Stimulated activated CD4-positive, alpha-beta T cell treated with anti-CD3 and anti-CD28 coated beads, Interleukin-4, amount 100 ng/mL, for 4 hours (primary cell): ENCODE data around the gene PRIMA1.

Source experiments
- DNase-seq, 2 experiments: peaks; one replicate each; pipeline ENCODE4 v3.0.0-alpha.2; 2020

PRIMA1 gene

DNA sequence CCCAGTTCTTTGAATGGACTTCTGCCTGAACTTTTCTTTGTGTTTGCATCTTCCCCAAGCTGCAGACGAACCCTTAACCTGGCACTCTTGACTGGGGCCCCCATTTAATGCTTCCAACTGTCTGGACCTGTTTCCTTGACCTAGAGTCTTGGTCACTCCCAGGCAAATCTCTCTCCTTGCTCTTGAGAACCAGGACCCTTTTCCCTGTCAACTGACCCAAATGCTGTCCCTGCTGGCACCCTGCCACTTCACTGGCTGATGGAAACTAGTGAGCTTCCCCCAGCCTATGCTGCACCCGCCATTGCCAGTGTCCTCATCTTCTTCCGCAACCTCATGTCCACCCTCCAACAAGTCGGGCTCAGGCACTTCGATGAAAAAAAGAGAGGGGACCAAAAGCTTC is 79.5 kb downstream of the PRIMA1 start:
- no peak for DNase-seq

DNA sequence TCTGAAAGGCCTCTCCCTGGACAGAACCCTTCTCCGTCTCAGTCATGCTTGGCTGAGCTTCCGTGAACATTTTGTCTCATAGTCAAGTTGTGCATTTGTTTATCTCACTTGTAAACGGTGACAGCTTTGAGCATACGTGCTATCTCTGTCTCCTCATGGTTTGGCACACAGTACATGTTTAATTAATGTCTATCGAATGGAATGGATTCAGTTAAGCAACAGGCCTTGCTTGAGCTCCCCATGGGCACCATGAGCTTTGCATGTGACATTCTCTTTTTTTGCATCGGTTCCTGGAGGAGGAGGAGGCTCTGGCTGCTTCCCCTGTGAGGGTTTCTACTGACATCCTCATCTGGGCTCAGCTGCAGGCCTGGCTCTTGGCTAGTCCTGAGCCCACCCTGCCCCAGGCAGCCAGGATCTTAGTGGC is 80.0 kb downstream of the PRIMA1 start:
- DNase-seq = no peak

DNA sequence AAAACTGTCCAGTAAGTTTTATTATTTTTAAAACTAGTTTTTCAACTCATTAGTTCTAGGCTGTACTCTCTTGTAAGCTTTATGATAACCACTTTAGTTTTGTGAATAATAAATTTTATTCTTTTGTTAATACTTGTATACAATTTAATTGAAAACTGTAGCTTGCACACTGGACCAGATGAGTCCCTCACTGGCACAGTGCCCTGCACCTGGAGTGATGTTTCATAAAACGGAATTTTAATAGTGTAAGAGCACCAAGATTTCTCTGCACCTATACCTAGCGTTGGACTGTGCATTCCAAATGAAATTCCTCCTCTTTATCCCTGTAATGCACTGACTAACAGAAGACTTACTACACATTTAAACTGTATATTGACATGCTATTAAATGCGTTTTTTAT is 80.8 kb downstream of the PRIMA1 start:
- no peak for DNase-seq

- no peak for DNase-seq
Measured at GRCh38 chr14:93706360-93706955, 81.8 kb downstream of the PRIMA1 start.

GRCh38 chr14:93705513-93706156 is 82.7 kb downstream of the PRIMA1 start:
- no peak for DNase-seq

DNA sequence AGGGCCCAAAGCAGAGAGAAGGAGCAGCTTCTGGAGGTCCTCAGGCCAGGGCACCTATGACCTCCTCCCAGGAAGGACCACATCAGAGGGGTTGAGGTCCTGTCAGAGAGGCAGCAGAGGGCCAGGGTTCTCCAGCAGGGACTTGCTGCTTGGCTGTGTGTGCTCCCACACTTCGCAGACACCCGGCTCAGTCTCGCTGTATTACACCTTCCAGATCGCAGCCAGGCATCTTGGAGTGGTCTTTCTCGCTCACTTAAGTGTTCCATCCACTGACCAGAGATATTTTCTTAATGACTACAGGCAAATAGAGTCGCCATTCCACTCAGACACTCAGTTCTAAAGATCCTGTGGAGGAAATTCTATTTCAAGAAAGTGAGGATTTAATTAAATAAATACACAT is 84.3 kb downstream of the PRIMA1 start:
- no peak for DNase-seq

GRCh38 chr14:93702946-93703345 is 85.3 kb downstream of the PRIMA1 start:
- no peak for DNase-seq

GRCh38 chr14:93701562-93701961 is 86.7 kb downstream of the PRIMA1 start:
- DNase-seq = no peak

DNA sequence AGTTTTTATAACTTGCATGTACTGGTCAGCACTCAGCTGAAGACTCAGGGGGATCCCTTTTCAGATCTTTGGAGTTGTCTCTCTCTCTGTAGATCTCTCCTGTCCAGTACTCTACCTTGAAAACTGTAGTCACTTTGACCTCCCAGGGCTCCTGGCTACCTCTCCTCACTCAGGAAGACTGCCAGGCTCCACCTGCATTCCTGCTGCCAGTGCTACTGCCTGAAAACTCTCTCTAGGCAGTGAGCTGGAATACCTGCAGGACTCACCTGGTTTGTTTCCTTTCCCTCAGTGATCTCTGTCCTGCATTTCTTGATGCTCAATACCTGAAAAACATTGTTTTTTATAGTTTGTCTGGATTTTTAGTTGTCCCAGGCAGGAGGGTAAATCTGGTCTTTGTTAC is 87.4 kb downstream of the PRIMA1 start:
- DNase-seq = no peak

GRCh38 chr14:93693914-93694313 is 94.4 kb downstream of the PRIMA1 start:
- no peak for DNase-seq

DNA sequence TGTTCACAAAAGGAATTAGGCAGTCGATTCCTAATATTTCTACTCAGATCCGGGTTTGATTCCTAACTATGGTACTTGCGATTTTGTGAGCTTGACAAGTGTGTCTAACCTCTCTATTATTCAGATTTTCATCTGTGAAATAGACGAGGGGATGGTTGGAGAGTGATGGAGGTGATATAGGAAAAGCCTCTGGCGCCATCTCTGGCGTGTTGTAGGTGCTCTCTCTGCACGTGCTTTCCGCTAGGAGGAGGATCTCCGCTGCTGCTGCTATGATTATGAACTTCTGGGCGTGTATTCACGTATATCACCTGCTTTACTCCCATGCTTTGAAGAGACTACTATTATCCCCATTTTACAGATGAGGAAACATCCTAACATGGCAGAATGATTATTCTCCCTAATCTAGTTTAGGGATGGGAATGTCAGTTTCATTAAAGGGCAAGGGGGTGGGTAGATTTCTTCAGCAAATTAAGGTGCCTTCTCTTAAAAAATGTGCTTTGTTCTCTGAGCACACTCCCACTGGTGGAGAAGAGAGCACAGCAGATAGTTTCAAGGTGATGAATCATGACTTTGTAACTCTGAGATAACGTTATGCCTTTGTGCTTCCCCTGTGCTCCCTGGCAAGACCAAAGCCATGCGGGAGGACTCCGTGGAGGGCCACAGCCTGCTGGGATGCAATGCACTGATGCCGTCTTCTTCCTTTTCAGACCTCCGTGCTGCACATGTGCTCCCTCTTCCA is 97.1 kb downstream of the PRIMA1 start:
- no peak for DNase-seq

DNA sequence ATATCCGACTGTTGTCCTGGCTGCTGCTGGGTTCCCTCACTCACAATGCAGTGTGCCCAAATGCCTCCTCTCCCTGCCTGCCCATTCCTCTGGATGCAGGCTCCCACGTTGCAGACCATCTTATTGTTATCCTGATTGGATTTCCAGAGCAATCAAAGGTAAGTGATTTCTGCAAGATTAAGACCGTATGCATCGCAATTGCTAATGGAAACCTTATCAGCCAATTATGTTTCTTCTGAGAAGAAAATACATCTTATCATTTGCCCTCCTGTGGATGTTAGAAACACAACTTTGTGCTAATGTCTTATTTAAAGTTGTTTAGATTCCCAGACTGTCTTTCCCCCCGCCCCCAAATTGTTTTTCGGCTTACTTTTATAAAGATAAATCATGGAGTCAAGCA is 98.1 kb downstream of the PRIMA1 start:
- no peak for DNase-seq

- DNase-seq = no peak
Measured at GRCh38 chr14:93688820-93689219, 99.5 kb downstream of the PRIMA1 start.

DNA sequence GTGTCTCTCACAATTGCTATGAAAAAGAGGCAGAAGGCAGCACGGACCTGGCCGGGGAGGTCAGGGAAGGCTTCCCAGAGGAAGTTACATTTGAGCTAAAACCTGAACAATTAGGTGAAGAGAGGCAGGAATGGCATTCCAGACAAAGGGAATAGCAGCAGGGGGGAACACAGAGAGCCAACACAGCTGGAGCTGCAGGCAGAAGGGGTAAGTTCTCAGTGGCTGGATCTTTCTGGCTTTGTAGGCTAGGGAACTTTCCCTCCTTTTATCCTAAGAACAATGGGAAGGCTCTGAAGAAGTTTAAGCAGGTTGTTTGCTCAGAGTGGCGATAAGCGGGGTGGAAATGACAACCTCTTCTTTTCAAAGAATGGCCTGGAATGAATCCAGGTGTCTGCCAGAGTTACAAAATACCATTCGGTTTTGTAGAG is 100.0 kb downstream of the PRIMA1 start:
- DNase-seq = no peak

DNA sequence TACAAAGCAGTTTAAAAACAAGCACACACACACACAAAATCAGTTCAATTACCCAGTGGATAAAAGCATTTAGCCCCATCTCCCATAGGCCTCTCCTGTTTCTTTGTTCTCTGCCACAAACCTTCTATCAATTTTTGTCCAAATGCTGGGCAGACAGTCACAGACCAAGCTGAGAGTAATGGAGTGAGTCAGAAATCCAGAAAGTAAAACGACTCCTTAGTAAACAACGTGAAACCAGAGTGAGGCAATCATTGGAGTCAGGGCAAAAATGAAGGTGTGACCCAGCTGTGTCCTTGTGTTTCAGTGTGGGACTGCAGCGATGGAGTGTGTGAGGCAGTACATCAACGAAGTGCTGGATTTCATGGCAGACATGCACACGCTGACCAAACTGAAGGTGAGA is 102.0 kb downstream of the PRIMA1 start:
- DNase-seq = no peak

DNA sequence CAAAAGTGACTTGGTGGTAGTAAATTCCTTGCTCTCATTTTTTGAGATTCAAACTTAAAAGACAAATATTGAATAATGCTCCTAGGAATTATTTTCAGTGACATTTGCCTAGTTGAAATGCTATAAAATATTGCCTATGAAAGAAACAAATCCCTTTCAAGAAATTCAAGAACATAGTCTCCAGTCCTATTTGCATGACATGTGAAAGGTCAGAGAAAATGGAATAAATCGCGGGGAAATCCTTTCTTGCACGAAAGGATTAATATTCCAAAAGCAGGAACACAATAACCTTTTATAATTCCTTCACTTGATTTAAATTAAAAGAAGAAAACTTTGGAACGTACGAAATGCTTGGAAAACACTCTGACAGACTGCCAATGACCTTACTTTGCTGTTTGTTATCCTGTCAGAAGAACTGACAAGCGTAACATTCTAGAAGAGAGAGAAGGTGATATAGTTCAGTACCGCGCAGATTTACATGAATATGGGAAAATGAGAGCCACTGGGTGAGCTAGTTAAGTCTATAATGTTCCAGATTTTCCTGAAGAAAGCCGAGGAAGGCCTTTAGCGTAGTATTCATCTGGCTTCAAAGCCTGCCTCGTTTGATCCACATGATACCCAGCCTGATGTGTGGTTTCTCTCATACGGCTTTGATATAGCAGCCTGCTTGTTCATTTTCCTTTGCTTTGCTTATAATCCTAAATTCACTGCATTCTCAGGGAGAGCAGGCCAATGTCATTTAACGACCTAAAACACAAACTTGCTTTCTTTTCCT is 103.0 kb downstream of the PRIMA1 start:
- DNase-seq = no peak

GRCh38 chr14:93683226-93683625 is 105.1 kb downstream of the PRIMA1 start:
- no peak for DNase-seq

GRCh38 chr14:93682459-93682858 is 105.8 kb downstream of the PRIMA1 start:
- no peak for DNase-seq

- DNase-seq = no peak
Measured at GRCh38 chr14:93676416-93676958, 111.8 kb downstream of the PRIMA1 start.

DNA sequence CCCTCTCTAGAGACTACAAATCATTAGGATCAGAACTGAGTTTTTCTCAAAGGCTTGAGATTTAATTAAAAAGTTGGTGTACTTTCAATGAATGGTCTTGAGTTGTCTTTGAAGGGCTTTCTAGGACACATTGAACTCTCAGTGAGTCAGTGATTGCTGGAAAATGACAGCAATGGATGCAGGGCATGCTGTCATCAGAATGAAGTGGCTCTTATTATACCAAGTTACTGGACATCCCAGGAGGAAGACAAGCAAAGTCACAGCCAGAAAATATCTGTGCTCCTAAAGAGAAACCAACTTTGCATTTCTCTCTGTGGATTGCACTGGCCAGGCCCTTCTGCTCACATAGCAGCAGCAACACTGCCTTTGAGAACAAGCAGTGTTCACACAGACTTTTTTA is 112.6 kb downstream of the PRIMA1 start:
- no peak for DNase-seq

DNA sequence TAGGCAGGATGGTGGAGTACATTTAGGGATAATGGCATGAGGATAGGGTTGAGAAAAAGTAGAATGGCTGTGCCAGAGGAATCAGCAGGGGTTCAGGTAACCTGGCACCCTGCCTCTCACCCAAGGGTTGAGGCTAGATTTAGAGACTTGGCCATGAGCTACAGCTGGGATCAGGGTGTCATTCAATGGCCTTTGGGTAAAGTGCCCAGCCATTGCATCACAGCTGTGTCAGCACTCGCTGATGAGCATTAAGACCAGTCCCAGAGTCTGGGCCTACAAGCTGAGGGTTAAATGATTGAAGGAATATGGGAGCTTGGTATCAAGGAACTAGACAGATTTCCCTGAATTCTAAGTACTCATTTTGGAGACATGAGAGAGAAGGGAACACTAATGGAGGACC is 113.9 kb downstream of the PRIMA1 start:
- no peak for DNase-seq

- DNase-seq = no peak
Measured at GRCh38 chr14:93669632-93670031, 118.7 kb downstream of the PRIMA1 start.
